Measurements from ENCODE around the gene TMEM151B. TPM values are rescaled to one million over a fixed set of nuclear protein-coding genes. Genes with fewer than 3 reads are reported as not detected.
A peak's percentile ranks its signal among the peaks of the same experiment; 100 is the strongest.

The TMEM151B gene
- total RNA-seq, 4 donors from 2014 or later, result 0.10 to 0.15 TPM; not detected in 2

- DNase-seq (ENCODE audit: low spot score in 2 of 2), result no peak
- H3K36me3 ChIP-seq, result no peaks in the 10 kb centered on the region
- no peak overlapping the region for H3K27ac ChIP-seq
- no peaks in the 10 kb centered on the region for H3K9me3 ChIP-seq
- peaks cover 11% of the 10 kb centered on the region for H3K27me3 ChIP-seq
- H3K4me3 ChIP-seq, result no peak overlapping the region
- 47% methylated on average over 7 of the region's 7 CpGs for WGBS
- no peak for TF ChIP-seq CTCF (IDR thresholded peaks at IDR 0.05)
- no peak for TF ChIP-seq POLR2A (IDR thresholded peaks at IDR 0.05)
- TF ChIP-seq EP300 (IDR thresholded peaks at IDR 0.05), result no peak
- no peak for TF ChIP-seq POLR2AphosphoS5 (IDR thresholded peaks at IDR 0.05)
- H3K4me1 ChIP-seq, result no peaks in the 10 kb centered on the region
Measured at GRCh38 chr6:44332585-44332984, 62.3 kb downstream of the TMEM151B start.

GRCh38 chr6:44333273-44333919, 63.1 kb downstream of the TMEM151B start:
- no peak for TF ChIP-seq EP300 (IDR thresholded peaks at IDR 0.05)
- TF ChIP-seq CTCF (IDR thresholded peaks at IDR 0.05), result no peak
- no peak for TF ChIP-seq POLR2AphosphoS5 (IDR thresholded peaks at IDR 0.05)
- no peak for TF ChIP-seq POLR2A (IDR thresholded peaks at IDR 0.05)

GRCh38 chr6:44333942-44334341, 63.7 kb downstream of the TMEM151B start:
- DNase-seq (ENCODE audit: low spot score in 2 of 2), result no peak
- 83% methylated on average over 5 of the region's 5 CpGs for WGBS
- Histone ChIP-seq H3K36me3 (no peaks in the 10 kb centered on the region), H3K27ac (no peak overlapping the region), H3K4me3 (no peak overlapping the region), H3K4me1 (no peaks in the 10 kb centered on the region), H3K27me3 (peaks cover 9% of the 10 kb centered on the region), H3K9me3 (no peaks in the 10 kb centered on the region)
- no peak for TF ChIP-seq POLR2AphosphoS5 (IDR thresholded peaks at IDR 0.05)
- TF ChIP-seq EP300 (IDR thresholded peaks at IDR 0.05), result no peak
- TF ChIP-seq POLR2A (IDR thresholded peaks at IDR 0.05), result no peak
- TF ChIP-seq CTCF (IDR thresholded peaks at IDR 0.05), result no peak

More at GRCh38 chr6:44333273-44333919, 63.1 kb downstream of the TMEM151B start:
- Histone ChIP-seq H3K9me3 (no peaks in the 10 kb centered on the region), H3K27ac (no peak overlapping the region), H3K4me3 (no peak overlapping the region), H3K4me1 (no peaks in the 10 kb centered on the region), H3K36me3 (no peaks in the 10 kb centered on the region), H3K27me3 (peaks cover 9% of the 10 kb centered on the region)
- no peak for DNase-seq (ENCODE audit: low spot score in 2 of 2)
- WGBS, result 74% methylated on average over 11 of the region's 11 CpGs

GRCh38 chr6:44335631-44336030, 65.4 kb downstream of the TMEM151B start:
- WGBS, result 84% methylated on average over 1 of the region's 1 CpG
- H3K4me3 ChIP-seq, result no peak overlapping the region
- H3K27me3 ChIP-seq, result no peaks in the 10 kb centered on the region
- H3K27ac ChIP-seq, result no peak overlapping the region
- H3K4me1 ChIP-seq, result peaks cover 3% of the 10 kb centered on the region
- no peaks in the 10 kb centered on the region for H3K9me3 ChIP-seq
- DNase-seq (ENCODE audit: low spot score in 2 of 2), result no peak
- TF ChIP-seq POLR2A (IDR thresholded peaks at IDR 0.05), result no peak
- TF ChIP-seq EP300 (IDR thresholded peaks at IDR 0.05), result no peak
- TF ChIP-seq CTCF (IDR thresholded peaks at IDR 0.05), result no peak
- no peak for TF ChIP-seq POLR2AphosphoS5 (IDR thresholded peaks at IDR 0.05)
- H3K36me3 ChIP-seq, result no peaks in the 10 kb centered on the region

- peaks cover 14% of the 10 kb centered on the region for H3K27me3 ChIP-seq
- H3K4me3 ChIP-seq, result no peak overlapping the region
- TF ChIP-seq EP300 (IDR thresholded peaks at IDR 0.05) (no peak), POLR2AphosphoS5 (IDR thresholded peaks at IDR 0.05) (no peak), CTCF (IDR thresholded peaks at IDR 0.05) (peak; percentile 69 to 70), POLR2A (IDR thresholded peaks at IDR 0.05) (no peak)
- no peaks in the 10 kb centered on the region for H3K9me3 ChIP-seq
- DNase-seq (ENCODE audit: low spot score in 2 of 2), result no peak
- H3K36me3 ChIP-seq, result no peaks in the 10 kb centered on the region
- H3K27ac ChIP-seq, result no peak overlapping the region
- 5% methylated on average over 11 of the region's 11 CpGs for WGBS
- H3K4me1 ChIP-seq, result peaks cover 13% of the 10 kb centered on the region
Measured at GRCh38 chr6:44338228-44339122, 68.2 kb downstream of the TMEM151B start.
